GM18508 (cell line): ENCODE results near the gene MICOS13.

Experiments used
- ATAC-seq: cut with Tn5 transposase; IDR thresholded peaks from one replicate; pipeline ENCODE4 v1.9.1; 2021; ENCODE audit warnings: moderate number of reproducible peaks; ENCODE audit not compliant: insufficient read depth, unreplicated experiment

Gene MICOS13

DNA sequence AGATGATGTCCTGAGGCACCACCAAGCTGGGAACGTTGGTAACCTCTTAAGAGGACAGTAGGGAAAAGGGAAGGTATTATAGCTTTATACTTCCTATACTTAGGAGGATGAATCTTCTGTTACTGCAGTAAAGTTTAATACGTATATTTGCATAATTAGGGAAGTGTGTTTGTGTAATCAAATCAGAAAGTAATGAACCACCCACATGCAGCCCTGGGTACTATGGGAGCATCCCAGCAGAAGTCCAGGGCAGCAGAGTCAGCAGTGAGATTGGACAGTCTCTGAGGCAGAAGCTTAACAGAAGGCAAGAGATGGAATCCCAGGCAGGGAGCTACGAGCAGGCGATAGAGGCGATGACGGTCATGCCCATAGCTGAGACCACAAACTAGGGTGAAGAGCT, 44.9 kb downstream of the MICOS13 start:
- ATAC-seq: no peak

DNA sequence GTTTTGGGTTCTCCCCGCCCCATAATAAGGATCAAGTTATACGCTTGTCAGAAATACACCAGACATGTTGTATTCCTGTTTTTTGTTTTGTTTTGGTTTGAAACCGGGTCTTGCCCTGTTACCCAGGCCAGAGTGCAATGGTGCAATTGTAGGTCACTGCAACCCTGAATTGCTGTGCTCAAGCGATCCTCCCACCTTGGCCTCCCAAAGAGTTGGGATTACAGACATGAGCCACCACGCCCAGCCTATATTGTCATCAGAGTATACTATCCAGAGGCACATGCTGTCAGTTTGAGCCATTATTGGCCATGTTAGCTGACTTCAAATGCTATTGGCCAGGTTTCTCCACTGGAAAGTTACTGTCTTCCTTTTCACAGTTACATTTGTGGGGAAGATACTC, 47.7 kb downstream of the MICOS13 start:
- no peak for ATAC-seq

DNA sequence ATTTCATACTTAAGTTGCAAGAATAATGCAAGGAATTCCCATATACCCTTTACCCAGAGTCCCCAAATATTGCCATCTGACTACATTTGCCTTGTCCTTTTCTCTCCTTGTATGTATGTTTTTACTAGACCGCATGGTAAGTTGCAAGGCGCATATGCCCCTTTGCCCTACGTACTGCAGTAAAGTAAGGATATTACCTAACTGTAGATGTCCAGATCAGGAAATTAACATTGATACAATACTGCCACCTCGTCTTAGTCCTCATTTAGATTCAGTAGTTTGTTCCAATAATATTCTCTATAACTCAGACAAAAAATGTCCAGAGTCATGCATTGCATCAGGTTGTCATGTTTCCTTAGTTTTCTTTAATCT, 48.1 kb downstream of the MICOS13 start:
- no peak for ATAC-seq

DNA sequence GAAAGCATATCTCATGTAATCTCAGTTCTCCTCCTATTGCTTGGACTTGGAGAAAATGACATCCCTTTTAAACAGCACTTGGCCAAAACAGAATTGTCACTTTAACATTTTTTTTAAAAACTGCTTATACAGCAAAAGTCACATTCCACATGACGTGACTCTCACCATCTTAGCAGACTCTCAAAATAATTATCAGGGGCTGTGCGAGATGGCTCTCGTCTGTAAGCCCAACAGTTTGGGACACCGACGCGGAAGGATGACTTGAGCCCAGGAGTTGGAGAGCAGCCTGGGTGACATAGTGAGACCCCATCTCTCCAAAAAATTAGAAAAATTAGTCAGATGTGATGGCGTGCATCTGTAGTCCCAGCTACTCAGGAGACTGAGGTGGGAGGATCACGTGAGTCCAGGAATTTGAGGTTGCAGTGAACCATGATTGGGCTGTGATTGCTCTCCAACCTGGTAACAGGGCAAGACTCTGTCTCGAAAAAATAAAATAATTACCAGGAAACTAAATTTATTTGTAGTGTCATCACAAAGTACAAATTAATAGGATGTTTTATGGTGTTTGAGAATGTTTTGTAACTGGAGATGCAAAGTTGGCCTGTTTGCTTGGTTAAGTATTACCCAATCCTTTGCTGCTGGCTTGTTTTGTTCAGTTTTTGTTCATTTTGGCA, 48.6 kb downstream of the MICOS13 start:
- no peak for ATAC-seq

DNA sequence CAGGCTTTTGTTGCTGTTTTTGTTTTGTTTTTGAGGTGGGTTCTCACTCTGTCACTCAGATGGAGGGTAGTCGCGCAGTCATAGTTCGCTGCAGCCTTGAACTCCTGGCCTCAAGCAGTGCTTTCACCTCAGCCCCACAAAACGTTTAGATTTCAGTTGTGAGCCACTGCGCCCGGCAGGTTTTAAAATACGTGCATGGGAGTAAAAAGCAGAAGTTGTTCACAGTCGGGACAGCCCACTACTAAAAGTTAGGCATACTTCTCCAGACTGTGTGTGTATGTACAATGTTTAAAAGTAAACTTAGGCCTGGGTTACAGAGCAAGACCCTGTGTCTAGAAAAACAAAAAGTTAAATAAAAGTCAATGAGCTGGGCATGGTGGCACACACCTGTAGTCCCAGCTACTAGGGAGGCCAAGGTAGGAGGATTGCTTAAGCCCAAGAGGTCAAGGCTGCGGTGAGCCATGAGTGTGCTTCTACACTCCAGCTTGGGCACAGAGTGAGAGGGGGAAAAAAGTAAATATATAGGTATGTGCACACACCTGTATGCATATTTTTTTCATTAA, 51.3 kb downstream of the MICOS13 start:
- ATAC-seq: no peak

DNA sequence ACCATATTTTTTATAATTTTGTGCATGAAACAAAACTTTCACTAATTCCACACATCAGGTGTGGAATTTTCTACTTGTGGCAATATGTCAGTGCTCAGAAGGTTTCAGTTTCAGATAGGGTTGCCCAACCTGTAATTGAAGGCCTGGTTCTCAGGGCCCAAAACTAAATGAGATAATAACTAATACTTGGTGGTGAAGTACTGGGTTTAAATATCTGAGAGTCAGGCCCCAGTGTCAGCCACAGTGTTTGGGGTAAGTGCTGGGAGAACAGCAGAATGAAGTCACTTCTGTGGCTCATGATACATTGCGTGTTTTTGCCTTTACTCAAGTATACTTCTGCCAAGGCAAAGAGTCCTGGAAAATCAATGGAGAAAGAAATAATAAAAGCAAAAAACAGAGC, 51.9 kb downstream of the MICOS13 start:
- no peak for ATAC-seq
